Stimulated activated CD8-positive, alpha-beta memory T cell treated with anti-CD3 and anti-CD28 coated beads, Interleukin-2, amount 100 ng/mL, for 1 hour (primary cell): ENCODE data around the gene CALHM3.
"Not testable (repeated sequence)": the region's sequence is repeated elsewhere in the genome, so short reads cannot be mapped to it uniquely, and the experiment has no call there.

Experiments
- DNase-seq, 2 donors: peaks; one replicate each; pipeline ENCODE4 v3.0.0-alpha.2; 2020; ENCODE audit warnings: low read depth in 2 of 2

CALHM3 gene, protein sequence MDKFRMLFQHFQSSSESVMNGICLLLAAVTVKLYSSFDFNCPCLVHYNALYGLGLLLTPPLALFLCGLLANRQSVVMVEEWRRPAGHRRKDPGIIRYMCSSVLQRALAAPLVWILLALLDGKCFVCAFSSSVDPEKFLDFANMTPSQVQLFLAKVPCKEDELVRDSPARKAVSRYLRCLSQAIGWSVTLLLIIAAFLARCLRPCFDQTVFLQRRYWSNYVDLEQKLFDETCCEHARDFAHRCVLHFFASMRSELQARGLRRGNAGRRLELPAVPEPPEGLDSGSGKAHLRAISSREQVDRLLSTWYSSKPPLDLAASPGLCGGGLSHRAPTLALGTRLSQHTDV

GRCh38 chr10:103479135-103479534 is at the start of gene CALHM3:
CALHM3 (minus strand) TSS chr10:103479240; CDS start chr10:103479032, 208 bp downstream.
- DNase-seq: no peak

DNA sequence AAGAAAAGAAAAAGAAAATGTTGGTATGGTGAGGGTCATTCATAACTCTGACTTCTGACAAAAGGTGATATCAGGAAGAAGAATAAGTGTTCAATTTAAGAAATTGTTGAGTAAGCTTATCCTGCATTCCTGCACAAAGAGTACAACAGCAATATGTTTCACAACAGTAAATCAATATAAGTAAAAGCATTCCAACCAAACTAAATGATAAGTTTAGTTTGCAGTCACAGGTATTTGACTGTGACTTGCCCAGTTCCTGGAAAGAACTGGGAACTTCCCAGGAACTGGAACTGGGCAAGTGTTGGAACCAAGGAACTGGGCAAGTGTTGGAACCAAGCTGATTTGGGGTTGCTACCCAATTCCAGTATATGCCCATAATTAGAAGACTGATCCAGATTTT is 49.5 kb upstream of the CALHM3 start:
- no peak for DNase-seq

DNA sequence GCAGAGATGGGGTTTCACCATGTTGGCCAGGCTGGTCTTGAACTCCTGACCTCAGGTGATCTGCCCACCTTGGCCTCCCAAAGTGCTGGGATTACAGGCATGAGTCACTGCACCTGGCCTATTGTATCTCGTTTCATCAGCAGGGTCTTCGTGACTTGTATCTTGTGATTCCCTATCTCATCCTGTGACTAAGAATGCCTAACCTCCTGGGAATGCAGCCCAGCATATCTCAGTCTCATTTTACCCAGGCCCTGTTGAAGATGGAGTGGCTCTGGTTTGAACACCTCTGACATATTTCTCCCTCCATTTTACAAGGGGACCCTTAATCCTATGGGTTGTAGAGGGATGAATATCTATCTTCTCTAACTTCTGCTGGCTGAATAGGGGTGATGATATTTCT is 48.4 kb upstream of the CALHM3 start:
- not testable (repeated sequence) for DNase-seq

GRCh38 chr10:103525901-103526300 is 46.9 kb upstream of the CALHM3 start:
- DNase-seq: no peak

DNA sequence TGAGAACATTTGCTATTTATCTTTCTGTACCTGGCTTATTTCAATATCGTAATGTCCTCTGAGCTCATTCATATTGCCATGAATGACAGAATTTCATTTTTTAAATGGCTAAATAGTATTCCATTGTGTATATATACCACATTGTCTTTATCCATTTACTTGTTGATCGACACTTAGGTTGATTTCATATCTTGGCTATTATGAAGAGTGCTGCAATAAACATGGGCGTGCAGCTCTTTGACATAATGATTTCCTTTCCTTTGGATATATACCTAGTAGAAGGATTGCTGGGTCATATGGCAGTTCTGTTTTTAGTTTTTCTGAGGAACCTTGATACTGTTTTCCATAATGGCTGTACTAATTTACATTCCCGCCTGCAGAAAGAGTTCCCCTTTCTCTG is 44.6 kb upstream of the CALHM3 start:
- DNase-seq: no peak

GRCh38 chr10:103522006-103522405 is 43.0 kb upstream of the CALHM3 start:
- DNase-seq: not testable (repeated sequence)

DNA sequence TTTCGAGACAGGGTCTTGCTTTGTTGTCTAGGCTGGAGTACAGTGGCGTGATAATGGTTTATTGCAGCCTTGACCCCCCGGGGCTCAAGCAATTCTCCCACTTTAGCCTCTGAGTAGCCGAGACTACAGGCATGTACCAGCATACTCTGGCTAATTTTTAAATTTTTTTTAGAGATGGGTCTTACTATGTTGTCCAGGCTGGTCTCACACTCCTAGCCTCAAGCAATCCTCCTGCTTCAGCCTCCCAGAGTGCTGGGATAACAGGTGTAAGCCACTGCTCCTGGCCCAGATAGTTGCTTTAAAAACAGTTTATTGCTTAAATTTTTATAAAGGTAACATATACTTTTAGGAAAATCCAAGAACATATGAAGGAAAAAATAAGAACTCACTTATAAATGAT is 40.8 kb upstream of the CALHM3 start:
- no peak for DNase-seq

DNA sequence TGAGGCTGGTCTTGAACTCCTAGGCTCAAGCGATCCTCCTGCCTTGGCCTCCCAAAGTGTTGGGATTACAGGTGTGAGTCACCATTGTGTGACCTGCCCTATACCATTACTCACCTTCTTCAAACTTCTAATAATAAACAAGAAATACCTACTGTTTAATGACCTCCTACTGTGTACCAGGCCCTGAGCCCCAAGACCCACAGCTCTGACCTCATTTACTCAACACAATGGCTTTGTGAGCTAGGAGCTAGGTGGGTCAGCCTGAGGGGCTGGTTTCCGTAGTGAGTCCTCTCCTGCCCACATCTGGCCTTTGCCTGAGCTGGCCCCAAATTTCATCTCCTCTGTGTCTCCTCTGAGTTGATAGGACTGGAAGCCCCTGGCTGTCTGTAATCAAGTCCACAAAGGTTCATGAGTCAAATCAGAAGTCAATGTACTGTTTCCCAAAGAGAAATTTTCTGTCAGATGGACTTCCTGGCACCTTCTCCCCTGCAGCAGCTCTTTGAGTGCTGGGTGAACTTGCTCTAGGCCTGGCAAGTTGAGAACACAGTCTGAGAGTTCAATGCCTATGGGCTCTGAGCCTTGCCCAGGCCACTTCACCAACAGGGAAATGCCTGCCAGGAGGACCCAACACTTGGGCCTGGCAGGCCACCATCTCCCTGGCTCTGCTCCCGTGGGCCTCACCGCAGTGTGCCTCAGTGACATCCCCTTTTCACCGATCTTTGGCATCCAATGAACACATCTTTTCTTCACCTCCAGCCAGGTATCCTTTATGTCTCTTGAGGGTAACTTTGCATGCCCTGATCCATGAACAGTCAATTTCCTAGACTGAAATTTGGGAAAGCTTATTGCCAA is 38.4 kb upstream of the CALHM3 start:
- DNase-seq: no peak

DNA sequence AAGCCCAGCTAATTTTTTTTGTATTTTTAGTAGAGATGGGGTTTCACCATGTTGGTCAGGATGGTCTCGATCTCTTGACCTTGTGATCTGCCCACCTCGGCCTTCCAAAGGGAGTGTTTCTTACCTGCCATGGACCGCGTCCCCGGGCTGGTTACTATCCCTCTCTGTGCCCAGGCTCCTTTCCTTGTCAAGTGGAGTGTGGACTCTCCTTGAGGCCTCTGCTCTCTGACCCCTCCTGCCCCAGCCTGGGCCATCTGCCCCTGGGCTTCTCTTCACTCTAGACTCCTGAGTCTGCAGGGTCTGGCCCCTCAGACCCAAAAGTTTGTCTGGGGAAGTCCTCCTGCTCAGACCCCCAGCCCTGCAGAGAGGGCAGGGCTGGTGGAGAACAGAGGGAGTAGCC is 35.2 kb upstream of the CALHM3 start:
- DNase-seq: no peak

DNA sequence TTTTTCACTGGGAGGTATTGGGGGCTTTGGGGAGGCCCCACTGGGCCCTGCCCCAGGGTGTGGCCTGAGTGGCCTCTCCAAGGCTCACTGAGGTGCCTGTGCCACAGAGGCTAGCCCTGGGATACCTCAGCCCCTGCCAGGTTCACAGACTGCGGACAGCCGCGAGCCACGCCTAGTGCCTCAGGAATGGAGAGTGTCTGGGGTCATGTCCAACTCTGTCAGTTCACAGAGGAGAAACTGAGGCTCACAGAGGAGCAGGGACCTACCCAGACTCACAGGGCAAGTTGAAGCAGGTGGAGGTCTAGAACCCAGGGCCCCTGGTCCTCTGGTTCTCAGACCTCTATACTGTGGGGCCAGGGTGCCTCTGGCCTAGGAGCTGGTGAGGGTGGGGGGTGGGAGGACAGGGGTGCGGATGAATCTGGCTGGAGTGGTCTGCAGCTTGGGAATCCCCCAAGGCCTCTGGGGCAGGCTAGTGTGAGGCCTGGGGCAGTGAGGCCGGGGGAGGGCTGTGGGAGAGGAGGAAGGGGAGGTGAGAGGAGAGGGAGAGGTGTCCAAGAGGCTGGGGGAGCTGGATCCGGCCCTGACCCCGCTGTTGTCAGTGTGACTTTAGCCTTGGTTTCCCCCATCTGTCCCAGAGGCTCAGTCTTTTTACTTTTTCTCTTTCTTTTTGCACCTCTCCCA is 34.5 kb upstream of the CALHM3 start:
- no peak for DNase-seq

GRCh38 chr10:103512591-103513379 is 33.7 kb upstream of the CALHM3 start:
- no peak for DNase-seq

- no peak for DNase-seq
Observed at GRCh38 chr10:103512166-103512565, 33.1 kb upstream of the CALHM3 start.

DNA sequence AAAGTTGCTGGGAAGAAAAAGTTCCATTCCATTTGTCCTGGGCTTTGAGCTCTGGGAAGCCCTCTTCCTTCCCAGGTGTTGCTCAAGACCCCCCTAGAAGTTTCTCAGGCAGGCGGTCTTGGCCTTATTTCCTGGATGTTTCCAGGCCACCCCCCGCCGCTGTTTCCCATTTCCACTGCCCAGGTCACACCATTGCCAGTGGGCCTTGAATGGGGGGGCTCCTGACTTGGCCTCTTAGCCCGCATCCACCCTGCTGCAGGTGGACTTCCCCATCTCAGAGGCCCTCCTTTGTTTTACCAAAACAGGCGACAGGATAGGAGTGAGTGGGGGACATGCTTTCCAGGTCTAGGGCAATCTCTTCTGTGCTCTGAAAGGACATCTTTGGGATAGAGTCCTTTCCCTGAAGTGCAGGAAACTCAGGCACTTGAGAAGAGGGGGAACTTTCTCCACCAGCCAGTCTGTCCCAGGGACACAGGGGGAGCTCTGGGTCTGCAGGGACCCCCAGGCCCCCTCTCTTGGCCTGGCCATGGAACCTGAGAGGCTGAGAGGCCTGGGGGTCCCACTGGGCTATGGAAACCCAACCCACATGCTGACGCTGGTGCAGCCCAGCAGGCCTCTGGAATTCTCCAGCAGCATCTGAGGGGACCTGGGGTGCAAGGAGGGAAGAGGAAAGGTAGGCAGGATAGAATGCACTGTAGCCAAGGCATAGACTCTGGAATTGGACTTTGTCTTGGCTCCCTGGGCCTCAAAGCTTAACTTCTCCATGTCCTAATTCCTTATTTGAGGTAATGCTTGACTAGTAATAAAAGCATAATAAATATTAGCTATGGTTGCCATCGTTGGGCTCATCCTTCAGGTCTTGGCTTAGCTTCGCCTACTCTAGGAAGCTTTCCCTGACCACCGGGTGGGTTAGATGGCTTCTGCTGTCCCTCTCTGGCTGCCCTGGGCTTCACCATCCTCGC is 32.0 kb upstream of the CALHM3 start:
- DNase-seq: no peak

DNA sequence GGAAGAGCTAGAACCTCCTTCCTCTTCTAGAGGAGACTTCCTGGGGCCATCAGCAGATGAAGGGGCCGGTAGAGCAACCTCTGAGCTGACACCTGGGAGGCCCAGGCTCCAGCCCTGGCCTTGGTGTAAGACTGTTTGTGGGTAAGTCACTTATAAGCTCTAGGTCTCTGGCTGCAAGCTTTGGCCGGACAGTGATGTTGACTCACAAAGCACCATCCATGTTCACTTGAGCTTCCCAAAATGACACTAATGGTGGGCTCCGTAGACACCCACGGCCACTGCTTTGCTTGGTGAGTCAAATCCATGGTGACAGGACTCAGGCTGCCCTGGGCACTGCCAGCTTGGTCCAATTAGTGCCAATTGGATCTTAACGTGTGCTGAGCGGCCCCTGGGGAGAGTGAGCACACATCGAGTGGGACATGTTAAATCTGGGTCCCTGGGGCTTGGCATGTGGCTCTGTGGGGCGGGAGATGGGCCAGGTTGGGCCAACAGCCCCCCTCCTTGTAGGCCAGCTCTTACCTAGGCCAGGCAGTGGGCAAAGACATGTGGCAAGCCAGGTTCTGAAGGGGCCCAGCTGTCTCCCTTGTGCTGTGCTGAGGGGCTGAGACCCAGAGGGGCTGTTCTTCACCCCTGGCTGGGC is 31.1 kb upstream of the CALHM3 start:
- no peak for DNase-seq

GRCh38 chr10:103507235-103508191 is 28.5 kb upstream of the CALHM3 start:
- no peak for DNase-seq

DNA sequence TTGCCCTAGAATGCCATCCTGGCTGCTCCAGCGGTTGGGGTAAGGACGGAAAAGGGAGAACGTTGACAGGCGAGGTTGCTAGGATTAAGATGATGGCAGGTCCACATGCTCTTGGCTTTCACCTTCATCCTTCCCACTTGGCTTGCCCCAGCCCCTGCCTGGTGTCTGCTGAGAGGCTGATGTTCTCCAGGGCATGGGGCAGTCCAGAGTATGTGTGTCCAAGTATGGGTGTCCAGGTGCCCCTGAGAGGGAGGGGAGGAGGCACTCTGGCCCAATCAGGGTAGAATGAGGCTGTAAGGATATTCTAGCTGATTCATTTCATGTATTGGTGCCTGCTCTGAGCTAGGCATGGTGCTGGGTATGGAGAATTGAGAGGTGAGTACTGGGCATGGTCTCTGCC is 27.0 kb upstream of the CALHM3 start:
- no peak for DNase-seq

- DNase-seq: no peak
Observed at GRCh38 chr10:103504181-103504783, 25.2 kb upstream of the CALHM3 start.

GRCh38 chr10:103503777-103504176 is 24.7 kb upstream of the CALHM3 start:
- not testable (repeated sequence) for DNase-seq
